ENCODE results near the gene AKR1C1.
"Not testable (repeated sequence)": the region's sequence is repeated elsewhere in the genome, so short reads cannot be mapped to it uniquely, and the experiment has no call there.

AKR1C1 gene

DNA sequence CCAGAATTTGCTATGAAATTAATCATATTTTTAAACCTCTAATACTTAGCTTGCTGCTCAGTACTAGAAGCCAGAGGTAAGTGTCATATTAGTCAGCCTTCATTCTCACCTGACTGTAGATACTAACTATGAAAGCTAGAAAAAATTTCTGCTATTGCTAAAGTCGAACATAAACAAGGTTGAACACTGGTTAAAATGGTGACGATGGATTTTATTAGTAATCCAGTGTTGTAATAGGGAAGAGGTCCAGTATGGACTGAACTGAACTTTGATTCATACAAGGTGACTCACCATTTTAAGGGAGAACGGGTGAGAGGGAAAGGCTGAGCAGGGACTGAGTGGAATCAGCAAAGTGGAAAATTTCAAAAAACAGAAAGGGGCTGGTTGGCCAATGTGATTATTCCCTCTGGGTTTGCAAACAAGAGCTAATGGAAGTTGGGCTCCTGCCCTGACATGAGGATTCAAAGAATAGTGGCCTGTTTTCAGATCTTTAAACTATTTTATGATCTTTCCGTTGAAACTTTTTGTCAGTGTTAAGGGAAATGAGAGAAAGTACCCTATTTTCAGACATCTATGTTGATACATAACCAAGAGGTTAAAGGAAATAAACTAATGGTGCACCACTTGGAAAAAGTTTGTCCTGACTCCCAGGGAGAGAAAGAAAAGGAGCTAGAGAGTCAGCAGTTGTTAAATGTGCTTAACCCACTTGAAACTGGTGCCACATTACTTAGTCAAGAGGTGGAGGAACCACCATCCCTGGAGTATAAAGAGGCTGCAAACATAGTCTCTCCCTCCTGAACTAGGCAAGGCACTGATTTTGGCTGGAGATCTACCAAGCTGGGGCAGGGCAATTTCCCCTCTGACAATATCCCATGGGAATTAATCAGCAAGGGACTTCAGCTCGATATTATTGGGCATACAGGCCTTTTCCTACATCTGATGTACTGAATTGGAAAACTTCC lies 15.3 kb upstream of the AKR1C1 start:
- no peak for DNase-seq (ENCODE audit: low read depth in 2 of 2)

GRCh38 chr10:4951512-4952162 lies 11.6 kb upstream of the AKR1C1 start:
- DNase-seq (ENCODE audit: low read depth in 2 of 2) = not testable (repeated sequence)

DNA sequence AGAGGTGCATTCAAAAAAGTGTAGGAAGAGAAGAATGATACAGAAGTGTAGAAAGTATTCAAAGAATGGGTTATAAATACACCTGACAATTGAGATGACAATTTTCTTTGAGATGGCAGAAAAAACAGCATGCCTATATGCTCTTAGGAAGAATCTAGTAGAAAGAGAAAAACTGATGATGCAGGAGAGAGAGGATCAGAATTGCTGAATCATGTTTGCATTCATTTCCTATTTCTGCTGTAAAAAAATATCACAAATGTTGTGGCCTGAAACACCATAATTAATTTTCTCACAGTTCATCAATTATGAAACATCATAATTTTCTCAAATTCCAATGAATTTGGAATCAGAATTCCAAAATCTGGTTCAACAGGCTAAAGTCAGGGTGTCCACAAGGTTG lies 9.8 kb upstream of the AKR1C1 start:
- no peak for DNase-seq (ENCODE audit: low read depth in 2 of 2)

DNA sequence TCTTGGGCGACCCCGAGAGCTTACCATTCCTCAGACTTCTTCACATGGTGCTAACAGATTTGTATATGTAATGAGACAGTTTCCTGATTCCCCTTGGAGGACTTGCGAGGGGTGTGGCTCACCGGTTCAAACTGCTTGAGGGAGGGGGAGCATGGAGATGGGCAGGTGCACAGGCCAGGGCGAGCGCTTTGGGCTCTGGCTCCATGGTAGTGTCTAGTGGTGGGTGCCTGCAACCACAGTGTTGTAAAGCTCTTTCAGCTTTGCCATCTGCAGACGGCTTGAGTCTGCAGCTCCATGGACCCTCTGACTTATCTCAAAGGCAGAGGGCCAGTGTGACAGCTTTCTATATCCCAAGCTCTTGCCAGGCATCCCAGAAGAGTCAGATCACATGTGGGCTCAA lies 7.1 kb upstream of the AKR1C1 start:
- DNase-seq (ENCODE audit: low read depth in 2 of 2) = not testable (repeated sequence)

- DNase-seq (ENCODE audit: low read depth in 2 of 2) = not testable (repeated sequence)
Observed at GRCh38 chr10:4956955-4957645, 6.1 kb upstream of the AKR1C1 start.

DNA sequence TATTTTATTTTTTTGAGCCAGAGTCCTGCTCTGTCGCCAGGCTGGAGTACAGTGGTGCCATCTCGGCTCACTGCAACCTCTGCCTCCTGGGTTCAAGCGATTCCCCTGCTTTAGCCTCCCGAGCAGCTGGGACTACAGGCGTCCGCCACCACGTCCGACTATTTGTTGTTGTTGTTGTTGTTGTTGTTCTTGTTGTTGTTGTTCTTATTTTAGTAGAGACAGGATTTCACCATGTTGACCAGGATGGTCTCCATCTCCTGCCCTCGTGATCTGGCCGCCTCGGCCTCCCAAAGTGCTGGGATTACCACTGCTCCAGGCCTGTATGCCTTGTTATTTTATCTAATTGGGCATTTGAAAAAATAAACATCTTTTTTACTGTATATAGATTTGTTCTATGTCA lies 1.7 kb upstream of the AKR1C1 start:
- DNase-seq (ENCODE audit: low read depth in 2 of 2) = not testable (repeated sequence)

- DNase-seq (ENCODE audit: low read depth in 2 of 2) = not testable (repeated sequence)
Observed at GRCh38 chr10:4962308-4962707, 907 bp upstream of the AKR1C1 start.

DNA sequence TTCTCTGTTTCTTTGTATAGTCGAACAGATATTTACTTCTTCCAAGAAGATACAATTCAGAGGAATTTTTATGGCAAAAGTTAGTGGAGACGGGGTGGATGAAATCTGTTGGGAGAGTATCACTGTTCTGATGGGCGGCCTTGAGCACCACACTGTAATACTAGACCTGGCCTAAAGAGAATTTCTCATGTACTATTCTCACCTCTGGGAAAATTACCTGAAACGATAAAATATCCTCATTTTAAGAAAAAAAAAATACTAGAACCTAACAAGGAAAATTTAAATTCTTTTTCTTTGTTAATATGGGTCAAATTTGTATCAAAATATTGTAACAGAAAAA lies 570 bp downstream of the AKR1C1 start:
- DNase-seq (ENCODE audit: low read depth in 2 of 2) = not testable (repeated sequence)

- DNase-seq (ENCODE audit: low read depth in 2 of 2) = not testable (repeated sequence)
Observed at GRCh38 chr10:4965763-4966162, 2.5 kb downstream of the AKR1C1 start.

DNA sequence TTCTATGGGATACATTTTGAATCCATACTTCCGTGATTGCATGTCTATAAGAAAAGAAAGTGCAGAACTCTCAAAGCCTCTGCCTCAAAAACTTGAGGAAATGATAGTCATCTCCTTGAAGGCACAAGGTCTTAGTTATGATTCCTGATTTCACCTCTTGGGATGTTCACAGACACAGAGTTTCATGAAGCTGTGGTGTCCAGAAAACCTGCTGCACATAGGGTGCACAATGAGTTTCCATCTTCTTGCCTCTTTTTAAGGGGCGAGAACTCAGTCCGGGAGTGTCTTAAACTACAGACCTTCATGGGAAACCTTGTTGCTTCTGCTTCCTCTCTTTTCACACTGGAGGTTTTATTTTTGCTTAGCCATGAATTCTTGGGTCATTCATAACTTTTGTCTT lies 4.0 kb downstream of the AKR1C1 start:
- not testable (repeated sequence) for DNase-seq (ENCODE audit: low read depth in 2 of 2)

- not testable (repeated sequence) for DNase-seq (ENCODE audit: low read depth in 2 of 2)
Observed at GRCh38 chr10:4969289-4969688, 6.1 kb downstream of the AKR1C1 start.

GRCh38 chr10:4970362-4970761 lies 7.1 kb downstream of the AKR1C1 start:
- DNase-seq (ENCODE audit: low read depth in 2 of 2) = not testable (repeated sequence)

- DNase-seq (ENCODE audit: low read depth in 2 of 2) = not testable (repeated sequence)
Observed at GRCh38 chr10:4972369-4973142, 9.3 kb downstream of the AKR1C1 start.

DNA sequence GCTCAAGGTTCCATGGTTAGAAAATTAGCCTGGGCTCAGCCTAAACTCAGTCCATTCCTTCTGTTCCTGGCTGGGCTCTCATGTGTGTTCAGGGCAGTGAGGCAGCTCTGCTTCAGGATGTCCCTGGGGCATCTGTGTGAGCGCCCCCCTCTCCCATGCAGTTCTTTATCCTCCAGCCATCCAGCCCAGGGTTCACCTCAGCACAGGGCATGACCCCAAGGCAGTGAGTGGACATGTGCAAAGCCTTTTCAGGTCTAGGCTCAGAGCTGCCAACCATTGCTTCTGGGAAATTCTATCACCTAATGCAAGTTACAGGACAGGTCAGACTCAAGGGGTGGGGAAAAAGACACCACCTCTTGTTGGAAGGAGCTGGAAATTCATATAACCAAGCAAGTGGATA lies 10.1 kb downstream of the AKR1C1 start:
- not testable (repeated sequence) for DNase-seq (ENCODE audit: low read depth in 2 of 2)

DNA sequence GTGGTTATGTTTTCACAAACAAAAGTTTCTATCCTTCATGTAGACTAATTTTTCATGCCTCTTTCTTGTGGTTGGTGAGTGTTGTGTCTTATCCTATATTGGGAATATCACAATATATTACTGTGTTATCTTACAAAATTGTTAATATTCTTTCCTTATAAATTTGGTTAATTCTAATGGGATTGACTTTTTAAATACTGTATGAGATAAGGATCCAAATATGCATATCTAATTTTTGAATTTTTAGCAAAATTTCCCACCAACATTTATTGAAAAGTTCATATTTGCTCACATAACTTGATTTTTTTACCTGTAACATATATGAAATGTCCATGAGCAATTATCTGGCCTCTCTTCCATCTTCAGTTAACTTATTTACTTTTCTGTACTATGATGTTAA lies 11.2 kb downstream of the AKR1C1 start:
- not testable (repeated sequence) for DNase-seq (ENCODE audit: low read depth in 2 of 2)

- no peak for DNase-seq (ENCODE audit: low read depth in 2 of 2)
Observed at GRCh38 chr10:4977025-4977424, 13.8 kb downstream of the AKR1C1 start.

DNA sequence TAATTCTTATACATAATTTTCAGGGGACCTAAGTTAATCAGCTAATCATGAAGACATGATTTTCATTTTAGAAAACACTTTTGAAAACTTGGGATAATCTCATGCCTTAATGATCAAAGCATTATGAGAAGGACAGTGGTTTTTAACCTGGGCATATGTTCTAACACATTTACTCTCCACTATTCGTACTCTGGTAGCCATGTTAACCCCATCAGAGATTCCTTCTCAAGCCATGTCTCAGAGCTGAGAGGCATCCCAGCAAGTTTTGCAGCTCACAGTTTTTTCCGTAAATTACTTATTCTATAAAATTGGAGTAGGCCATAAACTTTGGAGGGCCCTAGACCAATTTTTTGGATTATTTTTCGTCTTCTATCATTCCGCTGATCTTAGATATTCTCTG lies 15.7 kb downstream of the AKR1C1 start:
- no peak for DNase-seq (ENCODE audit: low read depth in 2 of 2)

GRCh38 chr10:4980793-4981192 lies 17.6 kb downstream of the AKR1C1 start:
- DNase-seq (ENCODE audit: low read depth in 2 of 2) = no peak

GRCh38 chr10:4981722-4982471 lies 18.7 kb downstream of the AKR1C1 start:
- no peak for DNase-seq (ENCODE audit: low read depth in 2 of 2)

GRCh38 chr10:4982764-4983226 lies 19.6 kb downstream of the AKR1C1 start:
- no peak for DNase-seq (ENCODE audit: low read depth in 2 of 2)

All from activated CD8-positive, alpha-beta memory T cell treated with anti-CD3 and anti-CD28 coated beads for 4 hours (primary cell).